ENCODE measurements around the gene SMAD3. TPM values are rescaled to one million over a fixed set of nuclear protein-coding genes. Genes with fewer than 3 reads are reported as not detected.

Gene SMAD3
- total and polyA plus RNA-seq, 2 of the 8 experiments (the other 6 are each of a cell fraction or from before 2014, with no cell fraction given), result 10.1 to 12.4 TPM

GRCh38 chr15:67089217-67090193, 24.1 kb downstream of the SMAD3 start (continued):
- TF ChIP-seq CEBPB (IDR thresholded peaks at IDR 0.05; ENCODE audit: low read depth, low read length) (no peak), BACH1 (IDR thresholded peaks at IDR 0.05; ENCODE audit: low read length) (no peak), TAF1 (IDR thresholded peaks at IDR 0.05; ENCODE audit: low read depth, low read length) (no peak), SIRT6 (IDR thresholded peaks at IDR 0.05; ENCODE audit: low read length) (no peak), CHD2 (IDR thresholded peaks at IDR 0.05; ENCODE audit: low read length) (no peak), BCL11A (IDR thresholded peaks at IDR 0.05; ENCODE audit: low read depth in 2 of 2, low read length in 2 of 2) (no peak), MAX (IDR thresholded peaks at IDR 0.05) (no peak), POU5F1 (IDR thresholded peaks at IDR 0.05; ENCODE audit: low read depth, low read length) (no peak), KDM5A (IDR thresholded peaks at IDR 0.05; ENCODE audit: low read length) (no peak), SIX5 (IDR thresholded peaks at IDR 0.05; ENCODE audit: low read depth, low read length) (no peak)

Measured in H1 (cell line).